K562 (cell line): Measurements from ENCODE around the gene FANCD2.

Experiments
- GATAD2B ChIP-seq: fragments of 450-650 bp; IDR thresholded peaks from 2 replicates; pipeline ENCODE4 v1.6.1; 2017; ENCODE audit warnings: mild to moderate bottlenecking, borderline replicate concordance
- TF ChIP-seq, protein P1 (sequence below): fragments of 250-450 bp; sonication (Bioruptor Pico); IDR thresholded peaks from 2 replicates; pipeline ENCODE4 v1.5.0; 2021; ENCODE audit warnings: mild to moderate bottlenecking, borderline replicate concordance

DNA sequence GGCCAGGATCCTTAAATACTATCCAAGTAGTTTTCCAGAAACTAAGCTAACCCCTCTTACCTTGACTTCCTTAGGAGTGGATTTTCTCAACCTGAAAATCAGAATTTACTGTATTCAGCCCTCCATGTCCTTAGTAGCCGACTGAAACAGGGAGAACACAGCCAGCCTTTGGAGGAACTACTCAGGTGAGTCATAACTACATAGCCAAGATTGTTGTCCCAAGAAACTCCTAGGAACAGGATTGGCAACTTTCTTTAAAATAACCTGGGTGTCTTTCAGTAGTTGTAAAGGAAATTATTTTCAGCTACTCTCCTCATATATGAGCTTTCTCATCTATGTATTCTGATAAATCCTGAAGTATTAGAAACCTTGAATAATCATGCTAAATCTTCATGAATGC is 59.5 kb downstream of the FANCD2 start:
- TF ChIP-seq GATAD2B, result no peak
- TF ChIP-seq, protein P1, sequence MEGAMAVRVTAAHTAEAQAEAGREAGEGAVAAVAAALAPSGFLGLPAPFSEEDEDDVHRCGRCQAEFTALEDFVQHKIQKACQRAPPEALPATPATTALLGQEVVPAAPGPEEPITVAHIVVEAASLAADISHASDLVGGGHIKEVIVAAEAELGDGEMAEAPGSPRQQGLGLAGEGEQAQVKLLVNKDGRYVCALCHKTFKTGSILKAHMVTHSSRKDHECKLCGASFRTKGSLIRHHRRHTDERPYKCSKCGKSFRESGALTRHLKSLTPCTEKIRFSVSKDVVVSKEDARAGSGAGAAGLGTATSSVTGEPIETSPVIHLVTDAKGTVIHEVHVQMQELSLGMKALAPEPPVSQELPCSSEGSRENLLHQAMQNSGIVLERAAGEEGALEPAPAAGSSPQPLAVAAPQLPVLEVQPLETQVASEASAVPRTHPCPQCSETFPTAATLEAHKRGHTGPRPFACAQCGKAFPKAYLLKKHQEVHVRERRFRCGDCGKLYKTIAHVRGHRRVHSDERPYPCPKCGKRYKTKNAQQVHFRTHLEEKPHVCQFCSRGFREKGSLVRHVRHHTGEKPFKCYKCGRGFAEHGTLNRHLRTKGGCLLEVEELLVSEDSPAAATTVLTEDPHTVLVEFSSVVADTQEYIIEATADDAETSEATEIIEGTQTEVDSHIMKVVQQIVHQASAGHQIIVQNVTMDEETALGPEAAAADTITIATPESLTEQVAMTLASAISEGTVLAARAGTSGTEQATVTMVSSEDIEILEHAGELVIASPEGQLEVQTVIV, result no peak
